ENCODE data around the gene KIAA1549. TPM values are rescaled to one million over a fixed set of nuclear protein-coding genes. Genes with fewer than 3 reads are reported as not detected.

Gene KIAA1549
- total and polyA plus RNA-seq, 2 of the 4 experiments (the other 2 are of a cell fraction), result 1.3 to 3.3 TPM

GRCh38 chr7:138887085-138887710 is 94.0 kb downstream of the KIAA1549 start (continued):
- TF ChIP-seq, protein P1, sequence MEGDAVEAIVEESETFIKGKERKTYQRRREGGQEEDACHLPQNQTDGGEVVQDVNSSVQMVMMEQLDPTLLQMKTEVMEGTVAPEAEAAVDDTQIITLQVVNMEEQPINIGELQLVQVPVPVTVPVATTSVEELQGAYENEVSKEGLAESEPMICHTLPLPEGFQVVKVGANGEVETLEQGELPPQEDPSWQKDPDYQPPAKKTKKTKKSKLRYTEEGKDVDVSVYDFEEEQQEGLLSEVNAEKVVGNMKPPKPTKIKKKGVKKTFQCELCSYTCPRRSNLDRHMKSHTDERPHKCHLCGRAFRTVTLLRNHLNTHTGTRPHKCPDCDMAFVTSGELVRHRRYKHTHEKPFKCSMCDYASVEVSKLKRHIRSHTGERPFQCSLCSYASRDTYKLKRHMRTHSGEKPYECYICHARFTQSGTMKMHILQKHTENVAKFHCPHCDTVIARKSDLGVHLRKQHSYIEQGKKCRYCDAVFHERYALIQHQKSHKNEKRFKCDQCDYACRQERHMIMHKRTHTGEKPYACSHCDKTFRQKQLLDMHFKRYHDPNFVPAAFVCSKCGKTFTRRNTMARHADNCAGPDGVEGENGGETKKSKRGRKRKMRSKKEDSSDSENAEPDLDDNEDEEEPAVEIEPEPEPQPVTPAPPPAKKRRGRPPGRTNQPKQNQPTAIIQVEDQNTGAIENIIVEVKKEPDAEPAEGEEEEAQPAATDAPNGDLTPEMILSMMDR (conservative IDR thresholded peaks at IDR 0.05; ENCODE audit: low read depth, low read length), result no peak
- TF ChIP-seq BHLHE40 (IDR thresholded peaks at IDR 0.05; ENCODE audit: low read depth, low read length) (no peak), POLR2A (IDR thresholded peaks at IDR 0.05; ENCODE audit: low read depth, low read length) (no peak), NFE2L2 (IDR thresholded peaks at IDR 0.05; ENCODE audit: low read depth, low read length) (no peak), FOS (IDR thresholded peaks at IDR 0.05; ENCODE audit: low read depth, low read length) (no peak), CEBPB (IDR thresholded peaks at IDR 0.05; ENCODE audit: low read depth, low read length) (no peak)
